ENCODE data around the gene SLC10A2.
"Not testable (repeated sequence)": the region's sequence is repeated elsewhere in the genome, so short reads cannot be mapped to it uniquely, and the experiment has no call there.

The SLC10A2 gene, protein sequence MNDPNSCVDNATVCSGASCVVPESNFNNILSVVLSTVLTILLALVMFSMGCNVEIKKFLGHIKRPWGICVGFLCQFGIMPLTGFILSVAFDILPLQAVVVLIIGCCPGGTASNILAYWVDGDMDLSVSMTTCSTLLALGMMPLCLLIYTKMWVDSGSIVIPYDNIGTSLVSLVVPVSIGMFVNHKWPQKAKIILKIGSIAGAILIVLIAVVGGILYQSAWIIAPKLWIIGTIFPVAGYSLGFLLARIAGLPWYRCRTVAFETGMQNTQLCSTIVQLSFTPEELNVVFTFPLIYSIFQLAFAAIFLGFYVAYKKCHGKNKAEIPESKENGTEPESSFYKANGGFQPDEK

GRCh38 chr13:103066079-103066780 lies at the start of gene SLC10A2:
TSS of gene SLC10A2 (minus strand) at chr13:103066417. CDS start at chr13:103066249, 168 bp downstream.
- DNase-seq = no peak

DNA sequence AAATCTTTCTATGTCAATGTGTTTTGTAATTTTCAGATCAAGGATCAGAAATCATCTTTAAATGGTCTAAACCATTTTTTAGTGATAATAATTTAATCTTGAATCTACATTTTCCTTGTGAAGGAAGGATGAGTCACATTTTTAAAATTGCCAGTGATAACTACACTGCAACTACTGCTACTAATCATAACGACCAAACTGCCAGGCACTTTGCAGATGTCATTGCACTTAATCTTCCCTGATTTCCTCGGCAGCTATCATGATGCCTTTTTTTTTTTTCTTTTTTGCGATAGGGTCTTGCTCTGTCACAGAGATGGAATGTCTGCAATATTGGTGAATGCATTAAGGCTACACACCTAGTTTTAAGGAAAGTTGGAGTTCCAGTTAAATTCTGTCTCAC lies 41.4 kb upstream of the SLC10A2 start:
- no peak for DNase-seq

DNA sequence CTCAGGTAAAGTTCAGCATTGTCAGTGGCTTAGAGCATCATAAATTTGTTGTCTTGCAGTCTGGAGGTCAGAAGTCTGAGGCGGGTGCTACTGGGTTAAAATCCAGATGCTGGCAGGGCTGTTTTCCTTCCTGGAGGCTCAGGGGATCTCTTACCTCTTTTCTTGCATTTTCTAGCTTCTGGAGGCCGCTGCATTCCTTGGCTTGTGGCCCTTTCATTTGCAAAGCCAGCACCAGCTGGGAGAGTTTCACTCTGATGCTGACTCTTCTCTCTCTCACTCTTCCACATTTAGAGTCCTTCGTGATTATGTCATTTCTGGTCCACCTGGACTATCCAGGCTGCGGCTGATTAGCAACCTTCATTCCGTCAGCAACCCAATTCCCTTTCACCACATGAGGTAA lies 38.1 kb upstream of the SLC10A2 start:
- DNase-seq = no peak

DNA sequence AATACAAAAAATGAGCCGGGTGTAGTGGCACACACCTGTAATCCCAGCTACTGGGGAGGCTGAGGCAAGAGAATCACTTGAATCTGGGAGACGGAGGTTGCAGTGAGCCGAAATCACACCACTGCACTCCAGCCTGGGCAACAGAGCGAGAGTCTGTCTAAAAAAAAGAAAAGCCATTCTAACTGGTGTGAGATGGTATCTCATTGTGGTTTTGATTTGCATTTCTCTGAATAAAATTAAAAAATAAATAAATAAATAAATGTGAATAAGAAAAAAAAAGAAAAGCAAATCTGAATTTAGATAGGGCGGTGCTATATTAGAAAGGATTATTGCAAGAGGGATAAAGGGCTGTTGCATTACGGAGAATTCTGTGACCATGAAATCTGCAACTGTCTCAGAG lies 37.2 kb upstream of the SLC10A2 start:
- DNase-seq = not testable (repeated sequence)

DNA sequence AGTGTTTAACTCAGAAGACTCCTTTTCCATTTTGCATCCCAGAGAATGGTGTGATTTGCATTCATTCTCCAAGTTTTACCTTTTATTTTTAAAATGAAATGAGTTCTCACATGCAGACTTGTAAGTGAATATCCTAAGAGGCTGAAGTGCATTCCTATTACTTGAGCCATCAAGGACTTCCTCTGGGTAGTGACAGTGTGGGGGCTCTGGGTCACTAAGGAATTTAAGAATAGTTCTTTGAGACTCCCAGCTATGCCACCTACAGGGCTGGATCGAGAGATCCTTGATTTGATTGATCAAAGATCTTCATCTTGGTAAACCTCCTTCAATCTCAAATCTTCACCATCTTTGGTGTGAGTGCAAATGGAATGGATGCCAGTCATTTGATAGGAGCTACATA lies 36.3 kb upstream of the SLC10A2 start:
- DNase-seq = no peak

GRCh38 chr13:103101901-103102300 lies 35.7 kb upstream of the SLC10A2 start:
- DNase-seq = no peak

DNA sequence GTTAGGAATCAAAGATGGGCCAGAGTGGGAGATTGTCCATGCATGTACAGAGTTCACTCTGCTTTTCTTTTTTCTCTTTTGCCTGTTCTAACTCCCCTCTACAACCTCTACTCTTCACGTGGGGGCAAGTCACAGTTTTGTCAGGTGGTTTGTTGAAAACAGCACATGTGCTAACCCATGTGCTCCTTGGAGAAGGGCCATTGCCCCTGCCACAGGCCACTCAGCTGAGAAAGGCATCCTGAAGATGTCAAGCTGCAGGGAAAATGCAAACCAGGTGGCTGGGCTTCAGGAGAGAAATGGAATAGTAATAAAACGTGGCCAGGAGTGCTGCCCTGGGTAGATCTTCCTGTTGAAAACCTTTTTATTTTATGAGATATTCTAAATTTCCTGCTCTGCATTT lies 35.3 kb upstream of the SLC10A2 start:
- DNase-seq = no peak

- DNase-seq = no peak
These were observed 34.6 kb upstream of the SLC10A2 start for GRCh38 chr13:103100830-103101229.

- DNase-seq = no peak
These were observed 33.6 kb upstream of the SLC10A2 start for GRCh38 chr13:103099722-103100293.

DNA sequence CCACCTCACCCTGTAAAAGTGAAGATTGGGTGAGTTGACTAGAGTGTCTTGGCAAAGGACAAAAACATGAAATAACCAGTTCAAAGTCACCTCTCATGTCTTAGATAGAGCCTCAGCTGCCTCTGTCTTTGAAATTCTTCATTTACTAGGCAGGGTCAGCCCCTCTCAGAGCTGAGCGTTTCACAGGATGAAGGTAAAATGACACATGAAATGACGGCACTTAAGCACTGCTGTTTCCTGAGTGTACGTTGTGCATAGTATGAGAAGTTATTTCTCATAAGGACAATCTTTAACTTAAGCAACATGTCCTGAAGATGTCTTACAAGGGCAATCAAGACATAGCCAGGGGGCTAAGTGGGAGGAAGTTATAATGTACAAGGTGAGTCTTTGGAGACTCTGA lies 32.3 kb upstream of the SLC10A2 start:
- DNase-seq = no peak

DNA sequence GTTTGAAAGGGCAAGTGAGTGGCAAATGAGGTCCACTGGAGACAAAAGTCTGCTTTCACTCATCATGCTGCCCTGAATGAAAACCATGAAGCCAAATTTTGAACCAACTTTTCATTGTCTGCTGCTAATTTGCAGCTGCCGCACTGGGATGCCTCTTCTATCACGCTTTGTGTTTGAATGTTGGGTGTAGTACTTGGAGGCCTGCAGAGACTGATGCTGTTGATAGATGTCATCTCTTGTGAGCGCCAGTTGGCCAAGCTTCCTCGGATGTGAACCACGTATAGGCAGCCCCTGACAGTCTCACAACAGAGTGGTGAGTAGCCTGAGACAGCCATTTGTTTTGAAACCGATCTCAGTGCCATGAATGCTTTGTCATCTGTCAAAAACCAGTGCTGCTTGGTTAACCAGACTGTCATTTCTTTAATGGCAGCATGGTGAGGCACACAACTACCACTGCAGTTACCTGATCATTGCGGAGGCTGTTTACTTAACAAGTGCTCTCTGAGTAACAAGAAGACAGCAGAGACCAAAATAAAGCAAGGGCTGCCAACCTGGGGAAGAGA lies 31.2 kb upstream of the SLC10A2 start:
- DNase-seq = no peak

DNA sequence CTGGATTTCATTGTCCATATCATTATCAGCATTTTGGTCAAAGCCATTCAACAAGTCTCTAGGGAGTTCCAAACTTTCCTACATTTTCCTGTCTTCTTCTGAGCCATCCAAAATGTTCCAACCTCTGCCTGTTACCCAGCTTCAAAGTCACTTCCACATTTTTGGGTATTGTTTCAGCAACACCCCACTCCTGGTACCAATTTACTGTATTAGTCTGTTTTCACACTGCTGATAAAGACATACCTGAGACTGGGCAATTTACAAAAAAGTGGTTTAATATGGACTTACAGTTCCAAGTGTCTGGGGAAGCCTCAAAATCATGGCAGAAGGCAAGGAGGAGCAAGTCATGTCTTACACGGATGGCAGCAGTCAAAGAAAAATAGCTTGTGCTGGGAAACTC lies 27.4 kb upstream of the SLC10A2 start:
- not testable (repeated sequence) for DNase-seq

DNA sequence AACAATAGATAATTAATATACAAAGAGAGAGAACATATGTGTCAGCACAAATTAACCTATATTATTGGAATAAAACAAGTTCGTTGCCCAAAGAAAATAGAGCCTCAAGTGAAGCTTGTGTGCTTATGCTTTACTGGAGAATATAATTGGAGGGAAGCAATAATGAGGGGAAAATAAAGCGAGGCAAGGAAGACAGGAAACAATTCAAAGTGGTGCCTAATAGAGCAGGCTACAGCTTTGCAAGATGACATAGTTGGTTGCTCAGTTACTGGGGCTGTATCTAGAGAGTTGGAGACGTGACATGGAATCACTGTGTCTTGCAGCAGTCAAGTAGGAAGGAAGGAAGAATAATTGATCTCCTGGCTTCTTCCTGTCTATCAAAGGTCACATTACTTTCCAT lies 21.1 kb upstream of the SLC10A2 start:
- no peak for DNase-seq

- DNase-seq = no peak
These were observed 15.2 kb upstream of the SLC10A2 start for GRCh38 chr13:103081435-103081834.

DNA sequence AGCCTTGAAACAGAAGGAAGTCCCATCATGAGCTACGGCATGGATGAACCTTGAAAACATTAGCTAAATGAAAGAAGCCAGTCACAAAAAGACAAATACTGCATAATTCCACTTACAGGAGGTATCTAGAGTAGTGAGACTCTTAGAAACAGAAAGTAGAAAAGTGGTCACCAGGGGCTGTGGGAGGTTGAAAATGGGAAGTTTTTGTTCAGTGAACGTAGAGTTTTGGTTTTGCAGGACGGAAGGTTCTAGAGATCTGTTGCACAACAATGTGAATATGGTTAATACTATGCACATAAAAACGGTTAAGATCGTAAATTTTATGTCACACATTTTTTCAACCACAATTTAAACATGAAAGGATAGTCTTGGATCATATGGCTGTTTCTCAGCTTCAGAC lies 11.9 kb upstream of the SLC10A2 start:
- no peak for DNase-seq

DNA sequence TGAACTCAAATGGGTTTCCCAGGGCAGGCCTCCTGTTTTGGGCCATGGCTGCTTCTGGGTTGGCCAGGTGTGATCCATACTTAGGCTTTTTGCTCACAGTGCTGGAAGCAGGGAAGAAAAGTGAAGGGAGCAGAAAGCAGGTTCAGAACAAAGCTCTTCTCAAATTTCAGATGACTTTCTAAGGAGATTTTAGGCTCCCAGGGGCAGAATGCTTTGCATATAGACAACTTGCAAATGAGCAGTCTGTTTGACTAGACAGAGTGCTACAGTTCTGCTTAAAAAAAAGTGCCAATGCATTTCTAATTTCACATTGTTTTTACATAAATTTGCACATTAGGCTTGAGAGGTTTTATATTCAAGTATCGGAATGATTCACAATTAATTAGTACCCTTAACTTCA lies 2.6 kb upstream of the SLC10A2 start:
- DNase-seq = no peak

GRCh38 chr13:103067751-103068555 lies 1.7 kb upstream of the SLC10A2 start:
- no peak for DNase-seq

DNA sequence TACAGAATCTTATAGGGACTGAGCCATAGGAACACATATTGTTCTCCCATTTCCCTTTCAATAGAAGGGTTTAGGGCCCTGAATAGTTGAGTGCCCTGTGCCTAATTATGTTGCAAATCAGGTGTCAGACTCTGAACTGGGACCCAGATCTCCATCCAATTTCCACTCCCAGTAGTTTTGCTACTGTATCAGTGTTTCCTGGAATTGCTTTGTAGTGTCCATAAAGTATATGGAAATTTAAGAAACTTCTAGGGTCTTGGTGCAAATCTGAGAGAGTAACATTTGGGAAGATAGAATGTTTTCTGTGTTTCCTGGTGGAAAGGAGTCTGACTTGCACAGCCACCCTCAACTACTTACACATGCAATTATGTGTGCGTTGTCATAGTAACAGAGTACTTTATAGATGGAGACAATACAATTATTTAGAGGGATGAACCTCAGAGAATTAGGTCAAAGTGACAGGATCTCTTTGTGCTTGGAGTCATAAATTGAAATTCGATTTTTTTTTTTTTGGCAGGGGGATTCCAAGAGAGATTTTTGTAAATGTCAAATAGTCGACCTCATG lies 646 bp upstream of the SLC10A2 start:
- no peak for DNase-seq

DNA sequence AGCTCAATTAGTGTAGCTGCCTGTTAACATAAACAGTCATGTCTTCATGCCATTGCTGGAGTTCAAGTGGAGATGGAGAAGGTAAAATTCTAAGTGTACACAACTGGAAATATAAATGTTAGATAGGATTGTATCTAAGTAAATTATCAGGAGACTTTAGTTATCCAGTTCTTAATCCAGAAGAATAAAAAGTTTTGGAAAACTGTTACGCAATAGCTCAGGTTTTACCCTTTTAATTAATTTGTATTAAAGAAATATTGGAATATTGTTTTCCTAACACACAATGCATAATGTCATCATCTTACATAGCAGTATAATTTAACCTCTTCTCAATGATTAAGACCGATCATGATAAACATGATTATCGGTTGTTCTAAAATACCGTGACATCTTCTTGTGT lies 2.8 kb downstream of the SLC10A2 start:
- DNase-seq = no peak

DNA sequence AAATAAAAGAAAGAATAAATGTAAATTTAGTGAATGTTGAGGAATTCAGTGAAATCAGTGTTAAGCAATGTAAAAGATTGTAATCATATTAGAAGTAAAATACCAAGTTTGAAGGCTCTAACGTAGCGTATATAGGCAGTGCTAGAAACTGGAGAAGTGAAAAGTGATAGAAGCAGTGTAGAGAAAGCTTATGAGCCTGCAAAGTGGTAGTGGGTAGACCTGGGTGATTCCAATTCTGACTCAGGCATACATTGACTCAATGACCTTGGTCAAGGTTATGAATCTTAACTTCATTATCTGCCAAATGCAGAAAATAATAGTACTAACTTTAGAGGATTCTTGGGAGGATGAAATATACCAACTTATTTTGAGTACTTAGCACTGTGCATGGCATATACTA lies 4.1 kb downstream of the SLC10A2 start:
- DNase-seq = no peak

GRCh38 chr13:103056008-103056407 lies 10.2 kb downstream of the SLC10A2 start:
- no peak for DNase-seq

DNA sequence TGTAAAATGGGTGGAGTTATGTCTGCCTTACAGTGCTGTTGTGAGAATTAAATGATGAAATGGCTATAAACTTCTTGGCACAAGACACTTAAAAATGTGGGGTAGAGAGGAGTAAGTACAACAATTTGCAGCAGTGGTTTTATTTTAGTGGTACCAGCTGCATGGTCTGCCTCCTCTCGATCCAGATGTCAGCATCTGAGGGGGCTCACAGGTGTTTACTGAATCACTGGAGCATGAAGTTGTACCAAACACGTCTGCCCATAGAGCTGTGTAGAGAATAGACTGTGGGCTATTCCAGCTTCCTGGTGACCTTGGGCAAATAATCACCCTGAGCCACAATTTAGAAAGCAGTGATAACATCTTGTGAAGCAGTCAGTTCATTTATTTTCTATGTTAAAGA lies 11.1 kb downstream of the SLC10A2 start:
- DNase-seq = no peak

DNA sequence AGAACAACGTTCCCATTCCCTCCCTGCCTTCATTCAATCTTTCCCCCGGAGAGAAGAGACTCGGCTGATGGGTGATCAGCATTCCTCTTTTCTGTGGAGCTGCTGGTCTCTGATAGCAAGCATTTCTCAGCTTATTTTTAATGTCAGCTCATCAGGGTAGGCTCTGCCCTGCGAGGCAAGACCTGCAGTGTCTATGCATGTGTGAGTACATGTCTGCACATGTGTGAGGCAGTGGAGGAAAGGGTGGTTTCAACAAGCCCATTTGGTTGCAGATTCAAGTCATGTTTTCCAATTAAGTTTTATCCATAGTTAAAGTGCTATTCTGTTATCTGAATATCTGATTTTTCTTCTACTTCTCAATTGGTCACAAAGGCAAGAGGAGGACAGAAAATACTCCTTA lies 19.5 kb downstream of the SLC10A2 start:
- DNase-seq = no peak

All from CD4-positive, alpha-beta T cell treated with Interferon alpha-2 for 1 hour (primary cell).